HUES64 (cell line): ENCODE measurements around the gene SLC4A5.

Experiments used
- H3K27ac ChIP-seq: 2 replicates; pipeline ENCODE4 v1.7.0; 2013; ENCODE audit warnings: low read depth, low read length, inconsistent platforms
- H3K27me3 ChIP-seq: 2 replicates; pipeline ENCODE4 v1.6.1; 2013; ENCODE audit warnings: mild to moderate bottlenecking, low read length; ENCODE audit not compliant: insufficient read depth
- H3K36me3 ChIP-seq: 2 replicates; pipeline ENCODE4 v1.6.1; 2013; ENCODE audit warnings: mild to moderate bottlenecking, low read length; ENCODE audit not compliant: insufficient read depth
- H3K4me1 ChIP-seq: 2 replicates; pipeline ENCODE4 v1.6.1; 2013; ENCODE audit warnings: mild to moderate bottlenecking, low read length, moderate library complexity; ENCODE audit not compliant: insufficient read depth
- H3K4me3 ChIP-seq: 2 replicates; pipeline ENCODE4 v1.5.1; 2013; ENCODE audit warnings: mild to moderate bottlenecking, low read length, moderate library complexity
- H3K9ac ChIP-seq: 2 replicates; pipeline ENCODE4 v1.6.1; 2013; ENCODE audit warnings: mild to moderate bottlenecking, low read depth, low read length
- H3K9me3 ChIP-seq: 2 replicates; pipeline ENCODE4 v1.6.1; 2013; ENCODE audit warnings: low read depth, low read length; ENCODE audit not compliant: insufficient read depth
- WGBS: fragments of 150-250, 120-280 bp; methylation state at CpG from one replicate; pipeline ENCODE4 v1.1.7; 2013; ENCODE audit warnings: missing lambda C conversion rate; 5-methylcytosine and 5-hydroxymethylcytosine counted together

SLC4A5 gene

DNA sequence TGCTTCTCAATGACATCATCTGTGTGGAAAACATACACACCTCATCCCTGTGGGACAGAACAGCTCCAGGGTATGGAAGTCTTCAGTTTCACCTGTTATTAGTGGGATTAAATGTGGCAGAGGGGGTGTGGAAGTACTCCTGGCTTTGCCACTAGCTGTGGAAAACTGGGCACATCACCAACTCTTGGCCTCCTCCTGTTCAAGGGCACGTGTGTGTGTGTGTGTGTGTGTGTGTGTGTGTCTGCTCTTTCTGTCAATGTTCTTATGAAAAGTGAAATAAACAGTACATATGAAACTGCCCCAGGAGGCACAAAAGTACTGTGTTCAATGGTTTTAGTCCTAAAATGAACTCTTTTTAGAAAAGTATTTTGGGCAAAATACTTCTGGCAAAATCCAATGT is 78.9 kb downstream of the SLC4A5 start:
- Histone ChIP-seq H3K9ac (no peak overlapping the region), H3K9me3 (no peaks in the 10 kb centered on the region), H3K4me3 (no peak overlapping the region), H3K27me3 (no peaks in the 10 kb centered on the region), H3K27ac (no peak overlapping the region), H3K4me1 (0 out of 2 replicates have a peak, but pooled peaks cover 2% of the 10 kb centered on the region), H3K36me3 (no peaks in the 10 kb centered on the region)
- WGBS: 46% methylated on average over 1 of the region's 1 CpG

DNA sequence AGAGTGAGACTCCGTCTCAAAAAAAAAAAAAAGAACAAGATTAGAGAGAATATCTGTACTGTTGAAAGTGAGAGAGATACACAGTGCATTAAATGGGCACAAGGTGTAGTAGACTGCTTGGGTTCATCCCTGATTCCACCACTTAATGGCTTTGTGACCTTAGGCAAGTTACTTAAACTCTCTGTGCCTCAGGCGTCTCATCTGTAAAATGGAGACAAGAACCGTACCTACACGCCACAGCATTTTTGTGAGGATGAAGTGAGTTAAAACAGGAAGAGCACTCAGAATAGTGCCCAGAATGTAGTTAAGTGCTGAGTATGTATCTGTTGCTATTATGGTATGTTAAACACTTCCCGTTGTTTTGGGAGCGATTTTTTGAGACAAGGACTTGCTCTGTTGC is 80.5 kb downstream of the SLC4A5 start:
- Histone ChIP-seq H3K9ac (no peak overlapping the region), H3K9me3 (no peaks in the 10 kb centered on the region), H3K4me3 (no peak overlapping the region), H3K27me3 (no peaks in the 10 kb centered on the region), H3K36me3 (no peaks in the 10 kb centered on the region), H3K4me1 (0 out of 2 replicates have a peak, but pooled peaks cover 2% of the 10 kb centered on the region), H3K27ac (no peak overlapping the region)
- 96% methylated on average over 6 of the region's 6 CpGs for WGBS

DNA sequence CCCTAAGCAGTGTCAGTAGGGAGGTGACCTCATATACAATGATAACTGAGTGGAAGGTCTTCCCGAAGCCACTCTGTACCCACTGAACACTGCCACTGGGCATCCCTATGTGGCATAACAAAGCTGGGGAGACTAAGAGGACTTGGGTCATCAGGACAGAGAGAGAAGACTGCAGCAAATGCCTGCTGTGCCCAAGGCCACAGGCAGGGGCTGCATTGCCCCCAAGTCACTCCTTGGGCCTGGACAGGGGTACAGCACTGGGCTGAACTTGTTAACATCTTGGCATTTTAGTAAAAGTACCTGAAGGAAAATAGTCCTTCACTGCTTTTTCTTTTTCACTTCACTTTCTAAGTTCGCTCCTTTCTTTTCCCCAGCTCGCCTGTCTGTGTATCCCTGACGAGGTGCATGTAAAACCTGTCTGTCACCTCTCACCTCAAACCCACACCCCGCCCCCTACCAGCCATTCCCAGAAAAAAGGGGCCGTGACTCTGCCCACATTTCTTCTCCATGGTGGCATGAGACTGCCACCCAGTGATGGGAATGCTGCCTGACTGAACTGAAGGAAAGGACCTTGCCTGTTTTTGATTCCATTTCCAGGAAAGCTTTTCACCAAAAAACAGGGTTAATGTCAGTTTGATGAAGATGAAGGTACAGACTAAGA is 81.9 kb downstream of the SLC4A5 start:
- Histone ChIP-seq H3K9ac (no peak overlapping the region), H3K9me3 (no peaks in the 10 kb centered on the region), H3K27me3 (no peaks in the 10 kb centered on the region), H3K36me3 (no peaks in the 10 kb centered on the region), H3K4me1 (0 out of 2 replicates have a peak, but pooled peaks cover 2% of the 10 kb centered on the region), H3K4me3 (no peak overlapping the region), H3K27ac (no peak overlapping the region)
- 31% methylated on average over 6 of the region's 6 CpGs for WGBS

DNA sequence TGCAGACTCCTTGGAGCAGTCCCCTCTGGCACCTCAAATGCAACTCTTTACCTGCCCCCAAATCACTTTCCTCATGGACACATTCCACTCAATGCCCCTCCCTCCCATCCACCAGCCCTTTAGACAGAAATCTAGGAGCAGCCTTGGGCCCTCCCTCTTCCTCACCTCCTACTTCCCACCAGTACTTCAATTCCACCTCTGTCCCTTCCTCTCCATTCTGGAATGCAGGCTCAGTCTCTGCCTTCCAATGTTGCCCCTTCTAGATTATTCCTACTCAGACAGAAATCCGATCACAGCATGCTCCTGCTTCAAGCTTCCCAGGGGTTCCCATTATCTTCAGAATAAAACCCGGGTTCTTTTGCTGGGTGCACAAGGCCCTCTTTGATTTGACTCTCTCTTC is 82.7 kb downstream of the SLC4A5 start:
- H3K36me3 ChIP-seq: no peaks in the 10 kb centered on the region
- 75% methylated on average over 2 of the region's 2 CpGs for WGBS
- H3K9me3 ChIP-seq: no peaks in the 10 kb centered on the region
- no peak overlapping the region for H3K27ac ChIP-seq
- no peaks in the 10 kb centered on the region for H3K27me3 ChIP-seq
- 0 out of 2 replicates have a peak, but pooled peaks cover 2% of the 10 kb centered on the region for H3K4me1 ChIP-seq
- H3K9ac ChIP-seq: no peak overlapping the region
- no peak overlapping the region for H3K4me3 ChIP-seq

DNA sequence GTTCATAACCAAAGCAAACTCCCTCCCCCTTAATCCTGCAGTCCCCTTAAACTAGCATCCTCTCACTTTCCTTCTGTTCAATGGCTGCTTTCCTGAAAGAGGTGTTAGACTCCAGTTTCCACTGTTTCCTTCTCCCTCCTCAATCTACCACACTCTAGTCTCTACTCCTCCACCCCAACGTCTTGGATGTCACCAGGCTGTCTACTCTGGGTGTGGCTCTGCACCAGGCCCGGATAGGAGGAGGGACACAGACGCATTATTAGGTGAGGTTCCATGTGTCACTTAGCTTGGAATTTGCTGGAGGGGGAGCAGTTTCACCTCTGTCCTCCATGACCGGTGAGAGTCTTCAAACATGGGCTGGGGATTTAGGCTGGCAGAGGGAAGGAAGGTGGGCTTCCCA is 83.5 kb downstream of the SLC4A5 start:
- no peak overlapping the region for H3K4me3 ChIP-seq
- no peak overlapping the region for H3K27ac ChIP-seq
- no peaks in the 10 kb centered on the region for H3K9me3 ChIP-seq
- 0 out of 2 replicates have a peak, but pooled peaks cover 2% of the 10 kb centered on the region for H3K4me1 ChIP-seq
- WGBS: 88% methylated on average over 4 of the region's 4 CpGs
- H3K9ac ChIP-seq: no peak overlapping the region
- H3K27me3 ChIP-seq: no peaks in the 10 kb centered on the region
- H3K36me3 ChIP-seq: no peaks in the 10 kb centered on the region

DNA sequence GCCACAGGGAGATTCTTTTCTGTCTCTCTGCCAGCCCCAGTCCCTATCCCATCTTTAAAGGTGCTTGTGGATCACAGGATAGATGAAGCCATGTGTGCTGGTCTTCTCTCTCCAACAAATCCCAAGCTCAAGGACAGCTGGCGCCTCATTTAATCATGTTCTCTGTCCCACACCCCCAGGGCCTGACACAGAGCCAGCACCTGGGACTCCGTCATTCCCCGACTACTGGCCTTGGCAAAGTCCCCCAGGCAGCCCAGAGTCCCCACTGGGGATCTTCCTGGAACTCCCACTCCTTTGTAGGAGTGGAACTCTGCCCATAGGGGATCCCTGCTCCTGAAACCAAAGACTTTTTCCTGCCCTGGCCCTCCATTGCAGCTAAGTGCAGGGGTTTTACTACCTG is 84.0 kb downstream of the SLC4A5 start:
- Histone ChIP-seq H3K36me3 (no peaks in the 10 kb centered on the region), H3K4me1 (0 out of 2 replicates have a peak, but pooled peaks cover 2% of the 10 kb centered on the region), H3K27me3 (no peaks in the 10 kb centered on the region), H3K9me3 (no peaks in the 10 kb centered on the region), H3K4me3 (no peak overlapping the region), H3K27ac (no peak overlapping the region), H3K9ac (no peak overlapping the region)
- WGBS: 89% methylated on average over 3 of the region's 3 CpGs

DNA sequence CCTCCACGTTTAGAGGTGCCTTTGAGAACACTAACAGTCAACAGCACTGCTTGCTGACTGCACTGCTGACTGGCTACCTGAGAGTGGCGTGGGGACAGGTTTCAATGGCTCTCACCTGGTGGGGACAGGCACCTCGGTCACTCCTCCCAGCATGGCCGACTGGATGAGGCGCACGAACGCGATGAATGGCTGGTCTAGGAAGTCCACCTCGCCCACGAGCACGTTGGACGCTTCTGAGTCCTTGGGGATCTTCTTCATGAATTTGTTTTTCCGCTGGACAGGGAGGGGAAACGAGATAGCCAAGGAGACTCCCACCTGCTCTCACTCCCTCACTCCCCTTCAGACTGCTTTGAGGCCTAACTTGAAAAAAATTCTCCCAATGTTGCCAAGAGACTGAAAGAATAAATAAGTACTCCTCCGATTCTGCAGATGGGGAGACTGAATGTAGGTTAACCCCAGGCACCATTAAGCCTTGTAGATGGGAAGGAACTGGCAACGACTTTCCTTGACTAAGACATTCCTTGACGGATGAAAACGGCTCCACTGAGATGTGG is 87.5 kb downstream of the SLC4A5 start:
- 92% methylated on average over 18 of the region's 18 CpGs for WGBS
- H3K9me3 ChIP-seq: no peaks in the 10 kb centered on the region
- H3K36me3 ChIP-seq: no peaks in the 10 kb centered on the region
- H3K9ac ChIP-seq: no peak overlapping the region
- H3K4me1 ChIP-seq: no peaks in the 10 kb centered on the region
- no peaks in the 10 kb centered on the region; the same call in 1 of the 2 replicates for H3K27me3 ChIP-seq
- no peak overlapping the region for H3K27ac ChIP-seq
- H3K4me3 ChIP-seq: no peak overlapping the region

DNA sequence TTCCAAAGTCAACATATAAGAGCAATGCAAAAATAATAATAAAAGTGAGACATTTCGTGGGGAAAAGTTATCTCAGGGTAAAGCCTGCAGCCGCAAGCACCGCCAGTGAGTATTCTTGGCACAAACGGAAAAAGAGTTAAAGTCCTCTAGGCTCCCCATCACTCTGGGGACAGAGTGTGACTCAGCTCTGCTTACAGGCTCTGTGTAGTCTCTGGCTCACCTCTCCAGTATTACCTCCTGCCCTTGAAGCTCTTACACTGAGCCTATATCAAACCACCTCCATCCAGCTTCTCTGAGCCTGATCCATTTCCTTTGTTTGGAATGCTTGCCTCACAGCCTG is 89.3 kb downstream of the SLC4A5 start:
- no peak overlapping the region for H3K4me3 ChIP-seq
- no peaks in the 10 kb centered on the region for H3K36me3 ChIP-seq
- H3K9me3 ChIP-seq: no peaks in the 10 kb centered on the region
- H3K27me3 ChIP-seq: no peaks in the 10 kb centered on the region; the same call in 1 of the 2 replicates
- WGBS: 92% methylated on average over 4 of the region's 4 CpGs
- H3K4me1 ChIP-seq: no peaks in the 10 kb centered on the region
- no peak overlapping the region for H3K27ac ChIP-seq
- no peak overlapping the region for H3K9ac ChIP-seq

DNA sequence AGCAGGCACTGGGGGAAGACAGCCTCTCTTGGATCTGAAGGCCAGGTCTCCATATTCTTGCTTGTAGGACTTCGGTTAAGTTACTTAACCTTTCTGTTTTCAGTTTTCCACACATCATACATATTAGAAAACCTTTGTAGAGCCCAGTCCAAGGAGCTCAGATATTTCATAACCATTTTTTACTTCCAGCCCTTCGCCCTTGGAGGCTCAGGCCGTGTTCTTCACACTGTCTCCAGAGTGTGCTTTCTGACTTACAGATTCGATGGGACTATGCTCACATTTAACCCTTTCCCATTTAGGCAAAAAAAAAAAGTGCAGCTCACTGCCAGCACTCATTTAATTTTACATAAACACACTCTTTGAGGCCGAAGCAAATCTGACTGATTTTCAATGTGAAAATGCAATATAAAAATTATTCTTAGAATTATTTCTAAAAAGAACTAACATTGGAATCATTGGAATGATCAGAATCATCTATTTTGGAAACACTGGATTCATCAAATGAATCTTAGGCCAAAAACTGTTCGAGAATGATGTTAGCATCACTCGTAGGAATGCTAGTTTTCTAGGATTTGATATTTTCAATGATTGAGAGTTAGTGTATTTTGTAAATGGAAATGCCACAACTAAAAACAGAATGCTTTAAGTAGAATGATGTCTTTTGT is 89.8 kb downstream of the SLC4A5 start:
- H3K4me3 ChIP-seq: no peak overlapping the region
- no peak overlapping the region for H3K9ac ChIP-seq
- no peaks in the 10 kb centered on the region for H3K36me3 ChIP-seq
- H3K27me3 ChIP-seq: no peaks in the 10 kb centered on the region; the same call in 1 of the 2 replicates
- no peak overlapping the region for H3K27ac ChIP-seq
- no peaks in the 10 kb centered on the region for H3K9me3 ChIP-seq
- 90% methylated on average over 6 of the region's 7 CpGs for WGBS
- no peaks in the 10 kb centered on the region for H3K4me1 ChIP-seq

DNA sequence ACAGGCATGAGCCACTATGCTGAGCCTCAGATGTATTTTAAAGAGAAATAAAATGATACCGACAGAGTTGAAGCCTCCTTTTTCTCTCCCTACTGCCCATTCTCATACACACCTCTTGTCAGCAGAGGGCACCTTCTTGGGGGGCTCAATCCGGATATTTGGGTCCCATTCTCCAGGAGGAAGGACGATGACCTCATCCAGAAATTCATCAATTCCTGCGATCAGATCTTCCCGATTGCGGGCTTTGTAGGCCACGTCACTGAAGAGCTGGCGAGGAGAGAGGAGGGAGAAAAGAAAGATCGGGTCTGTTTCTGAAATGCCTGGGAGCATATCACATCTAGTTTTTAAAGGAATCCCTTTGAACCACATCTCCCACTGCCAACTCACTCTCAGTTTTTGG is 90.4 kb downstream of the SLC4A5 start:
- no peaks in the 10 kb centered on the region for H3K36me3 ChIP-seq
- no peaks in the 10 kb centered on the region for H3K4me1 ChIP-seq
- 87% methylated on average over 9 of the region's 9 CpGs for WGBS
- H3K4me3 ChIP-seq: no peak overlapping the region
- no peaks in the 10 kb centered on the region for H3K9me3 ChIP-seq
- H3K27me3 ChIP-seq: no peaks in the 10 kb centered on the region; the same call in 1 of the 2 replicates
- H3K27ac ChIP-seq: no peak overlapping the region
- no peak overlapping the region for H3K9ac ChIP-seq

DNA sequence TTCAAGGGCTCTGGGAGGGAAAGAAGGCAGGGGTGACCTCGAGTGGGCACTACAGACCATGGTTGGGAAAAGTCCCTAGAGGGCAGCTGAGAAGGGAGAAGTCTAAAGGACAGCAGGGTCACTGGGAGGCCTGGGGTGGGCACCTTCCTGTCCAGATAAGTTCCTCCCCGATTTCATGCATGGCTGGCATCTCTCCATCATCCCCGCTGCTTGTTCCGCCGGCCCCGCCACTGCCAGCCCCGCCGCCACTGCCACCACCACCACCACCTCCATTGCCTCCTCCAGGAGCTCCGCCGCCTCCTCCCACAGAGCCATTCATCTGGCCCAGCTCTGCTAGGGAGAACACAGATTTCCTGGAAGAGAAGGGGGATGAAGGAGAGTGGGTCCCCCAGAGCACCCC is 91.2 kb downstream of the SLC4A5 start:
- 91% methylated on average over 9 of the region's 10 CpGs for WGBS

More for the DNA sequence above, 91.2 kb downstream of the SLC4A5 start:
- H3K27ac ChIP-seq: no peak overlapping the region
- no peaks in the 10 kb centered on the region for H3K36me3 ChIP-seq
- no peak overlapping the region for H3K4me3 ChIP-seq
- no peaks in the 10 kb centered on the region for H3K9me3 ChIP-seq
- no peaks in the 10 kb centered on the region; the same call in 1 of the 2 replicates for H3K27me3 ChIP-seq
- H3K9ac ChIP-seq: no peak overlapping the region
- H3K4me1 ChIP-seq: no peaks in the 10 kb centered on the region
